Prostate gland (tissue), 2 donors: ENCODE measurements around the gene CACNA2D4. TPM values are rescaled to one million over a fixed set of nuclear protein-coding genes. Genes with fewer than 3 reads are reported as not detected.

ENCODE experiments used
- DNase-seq: peaks from one replicate; pipeline ENCODE4 v3.0.0-alpha.2; 2019; ENCODE audit warnings: low spot score
- H3K27ac ChIP-seq, 2 donors: fragments of 200-600 bp; sonication (generic); 2 replicates each; pipeline ENCODE4 v1.5.1; 2017 to 2019
- H3K27me3 ChIP-seq: fragments of 200-600 bp; sonication (generic); replicated peaks from 2 replicates; pipeline ENCODE4 v1.5.1; 2019; ENCODE audit not compliant: insufficient read depth
- H3K36me3 ChIP-seq, 2 donors: fragments of 200-600 bp; sonication (generic); 1 replicate in 1 of 2; 2 replicates in 1 of 2; pipeline versions ENCODE4 v1.5.1 to v1.8.1; 2017 to 2019
- H3K4me1 ChIP-seq: fragments of 200-600 bp; sonication (generic); replicated peaks from 2 replicates; pipeline ENCODE4 v1.5.1; 2019
- H3K4me3 ChIP-seq, 2 donors: fragments of 200-600 bp; sonication (generic); 2 replicates each; pipeline ENCODE4 v1.5.1; 2017 to 2019
- H3K9me3 ChIP-seq: fragments of 200-600 bp; sonication (generic); 2 replicates; pipeline ENCODE4 v1.5.1; 2017
- CTCF ChIP-seq, 4 experiments: fragments of 200-600 bp in 2 of 4; fragments of 450-650 bp in 2 of 4; sonication (generic) in 2 of 4; IDR thresholded peaks; 1 replicate in 3 of 4; 2 replicates in 1 of 4; pipeline ENCODE4 v1.5.1; 2016 to 2019; ENCODE audit warnings: antibody characterized with exemption in 4 of 4, mild to moderate bottlenecking in 2 of 4, moderate library complexity in 2 of 4
- POLR2A ChIP-seq: fragments of 450-650 bp; IDR thresholded peaks from one replicate; pipeline ENCODE4 v1.6.1; 2016; ENCODE audit warnings: antibody characterized with exemption, mild to moderate bottlenecking
- POLR2AphosphoS5 ChIP-seq: sonication (generic); formaldehyde crosslinking; IDR thresholded peaks from one replicate; pipeline ENCODE4 v1.6.1; 2017; ENCODE audit warnings: antibody characterized with exemption
- WGBS: methylation state at CpG from one replicate; pipeline ENCODE4 v1.1.5; 2018; 5-methylcytosine and 5-hydroxymethylcytosine counted together
- intact Hi-C: fragments of 100-400 bp; cut with DNase I; formaldehyde crosslinking; loops from one replicate; pipeline ENCODE4 v1.14.2; 2022
- total RNA-seq, 2 donors: library from RNA; depleted of rRNA; stranded (reverse); fragments of >200 nt; gene quantifications; one replicate each; pipeline ENCODE4 v1.1.0, GENCODE V29; 2016

The CACNA2D4 gene
- total RNA-seq, 2 donors from 2014 or later = 1.4 to 9.4 TPM

GRCh38 chr12:1855241-1855640 lies 63.2 kb downstream of the CACNA2D4 start:
- intact Hi-C loops = no loop called here
- no peak for DNase-seq

GRCh38 chr12:1853716-1854115 lies 64.7 kb downstream of the CACNA2D4 start:
- no peak overlapping the region for H3K4me3 ChIP-seq
- no peak for DNase-seq
- intact Hi-C loops = no loop called here
- no peaks in the 10 kb centered on the region for H3K36me3 ChIP-seq
- WGBS = 92% methylated on average over 8 of the region's 8 CpGs
- H3K4me1 ChIP-seq = no peaks in the 10 kb centered on the region
- TF ChIP-seq POLR2A (no peak), POLR2AphosphoS5 (no peak), CTCF (IDR thresholded peaks at IDR 0.05) (no peak)
- H3K27ac ChIP-seq = no peak overlapping the region
- no peaks in the 10 kb centered on the region for H3K9me3 ChIP-seq
- H3K27me3 ChIP-seq = no peaks in the 10 kb centered on the region

More at GRCh38 chr12:1855241-1855640, 63.2 kb downstream of the CACNA2D4 start:
- WGBS = 75% methylated on average over 3 of the region's 3 CpGs
- TF ChIP-seq POLR2A (no peak), CTCF (IDR thresholded peaks at IDR 0.05) (no peak), POLR2AphosphoS5 (no peak)
- Histone ChIP-seq H3K27ac (no peak overlapping the region), H3K36me3 (no peaks in the 10 kb centered on the region), H3K4me3 (no peak overlapping the region), H3K27me3 (no peaks in the 10 kb centered on the region), H3K9me3 (no peaks in the 10 kb centered on the region), H3K4me1 (no peaks in the 10 kb centered on the region)

GRCh38 chr12:1852076-1852475 lies 66.4 kb downstream of the CACNA2D4 start:
- Histone ChIP-seq H3K9me3 (no peaks in the 10 kb centered on the region), H3K27ac (no peak overlapping the region), H3K36me3 (no peaks in the 10 kb centered on the region), H3K4me1 (no peaks in the 10 kb centered on the region), H3K4me3 (no peak overlapping the region), H3K27me3 (no peaks in the 10 kb centered on the region)
- no peak for DNase-seq
- 84% methylated on average over 1 of the region's 1 CpG for WGBS
- intact Hi-C loops = no loop called here
- TF ChIP-seq CTCF (IDR thresholded peaks at IDR 0.05) = no peak
- no peak for TF ChIP-seq POLR2A
- no peak for TF ChIP-seq POLR2AphosphoS5

- intact Hi-C loops = no loop called here
- TF ChIP-seq POLR2A = no peak
- TF ChIP-seq CTCF (IDR thresholded peaks at IDR 0.05) = no peak
- no peak for TF ChIP-seq POLR2AphosphoS5
- Histone ChIP-seq H3K4me3 (no peak overlapping the region), H3K9me3 (no peaks in the 10 kb centered on the region), H3K27me3 (no peaks in the 10 kb centered on the region), H3K4me1 (no peaks in the 10 kb centered on the region), H3K27ac (no peak overlapping the region), H3K36me3 (no peaks in the 10 kb centered on the region)
- no peak for DNase-seq
- WGBS = 64% methylated on average over 7 of the region's 7 CpGs
Measured at GRCh38 chr12:1851151-1851701, 67.2 kb downstream of the CACNA2D4 start.

DNA sequence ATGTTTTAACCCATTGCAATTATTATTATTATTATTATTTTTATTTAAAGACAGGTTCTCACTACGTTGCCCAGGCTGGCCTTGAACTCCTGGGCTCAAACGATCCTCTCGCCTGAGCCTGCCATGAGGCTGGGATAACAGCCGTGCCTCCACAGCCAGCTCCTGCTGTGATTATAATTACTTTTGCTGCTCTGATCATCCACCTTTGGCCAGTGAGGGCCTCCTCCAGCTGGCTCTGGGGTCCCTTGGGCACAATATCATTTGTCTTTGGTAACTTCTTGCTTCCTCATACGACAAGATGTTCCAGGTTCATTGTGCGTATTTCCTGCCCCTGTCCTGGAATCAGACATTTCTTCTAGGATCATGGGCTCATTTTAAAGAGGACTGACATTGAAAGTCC lies 69.7 kb downstream of the CACNA2D4 start:
- no peak for DNase-seq
- H3K9me3 ChIP-seq = no peaks in the 10 kb centered on the region
- no peaks in the 10 kb centered on the region for H3K27me3 ChIP-seq
- H3K4me3 ChIP-seq = no peak overlapping the region
- intact Hi-C loops = no loop called here
- TF ChIP-seq CTCF (IDR thresholded peaks at IDR 0.05) (no peak), POLR2A (no peak), POLR2AphosphoS5 (no peak)
- no peaks in the 10 kb centered on the region for H3K4me1 ChIP-seq
- H3K36me3 ChIP-seq = no peaks in the 10 kb centered on the region
- no peak overlapping the region for H3K27ac ChIP-seq
- WGBS = 83% methylated on average over 6 of the region's 6 CpGs
